Lung (tissue), 12 donors: Measurements from ENCODE around the gene TRIM65. TPM values are rescaled to one million over a fixed set of nuclear protein-coding genes. Genes with fewer than 3 reads are reported as not detected.

Source experiments
- ATAC-seq: fragments of 200-7000 bp; cut with Tn5 transposase; one replicate; pipeline ENCODE4 v1.9.1; 2020; ENCODE audit warnings: moderate number of reproducible peaks; ENCODE audit not compliant: insufficient read depth, low FRiP score
- DNase-seq, 3 donors: peaks; one replicate each; pipeline ENCODE4 v3.0.0-alpha.2; 2013 to 2017
- H3K27ac ChIP-seq, 2 donors: one replicate each; pipeline ENCODE4 v1.5.1; 2013; ENCODE audit warnings: mild to moderate bottlenecking in 2 of 2, moderate library complexity in 2 of 2, control low read depth in 1 of 2, inconsistent platforms in 1 of 2, low read depth in 1 of 2, low read length in 1 of 2
- H3K27me3 ChIP-seq, 3 donors: one replicate each; pipeline ENCODE4 v1.5.1; 2013; ENCODE audit warnings: low read length in 2 of 3; ENCODE audit not compliant: control insufficient read depth in 3 of 3, insufficient read depth in 3 of 3
- H3K36me3 ChIP-seq, 4 donors: one replicate each; pipeline ENCODE4 v1.5.1; 2013; ENCODE audit warnings: low read length in 4 of 4, mild to moderate bottlenecking in 1 of 4, moderate library complexity in 1 of 4; ENCODE audit not compliant: control insufficient read depth in 4 of 4, insufficient read depth in 4 of 4
- H3K4me1 ChIP-seq, 5 donors: one replicate each; pipeline ENCODE4 v1.5.1; 2013; ENCODE audit warnings: low read length in 5 of 5, mild to moderate bottlenecking in 2 of 5, moderate library complexity in 1 of 5; ENCODE audit not compliant: control insufficient read depth in 5 of 5, insufficient read depth in 5 of 5
- H3K4me3 ChIP-seq: one replicate; pipeline ENCODE4 v1.5.1; 2013; ENCODE audit warnings: mild to moderate bottlenecking, control low read depth, moderate library complexity
- H3K9ac ChIP-seq, 2 donors: one replicate each; pipeline ENCODE4 v1.5.1; 2013; ENCODE audit warnings: low read length in 2 of 2, control low read depth in 1 of 2; ENCODE audit not compliant: insufficient read depth in 1 of 2
- H3K9me3 ChIP-seq, 4 donors: one replicate each; pipeline ENCODE4 v1.5.1; 2013; ENCODE audit warnings: low read length in 3 of 4, mild to moderate bottlenecking in 1 of 4, moderate library complexity in 1 of 4; ENCODE audit not compliant: control insufficient read depth in 4 of 4, insufficient read depth in 3 of 4
- CTCF ChIP-seq: IDR thresholded peaks from 2 replicates; pipeline ENCODE4 v1.5.1; 2012; ENCODE audit warnings: mild to moderate bottlenecking; ENCODE audit errors: control extremely low read depth, extremely low read depth
- WGBS, 2 donors: extraction: QIAGEN DNeasy Blood & Tissue Kit; methylation state at CpG; one replicate each; pipeline ENCODE4 v1.1.7; 2013; 5-methylcytosine and 5-hydroxymethylcytosine counted together
- polyA plus RNA-seq, 2 donors: library from polyadenylated mRNA; stranded (reverse); fragments of 200-250 nt; gene quantifications; one replicate each; pipeline ENCODE4 v1.2.1, GENCODE V29; 2013
- total RNA-seq, 2 donors: library from RNA; depleted of rRNA in 1 of 2; stranded (reverse); fragments of >200 nt in 1 of 2; gene quantifications; one replicate each; pipeline ENCODE4 v1.2.1, GENCODE V29; 2014 to 2021
- donor health status: control.
- donor health status: control.
- donor health status: Bipolar disorder and iron deficiency.
- donor health status: healthy.
- donor health status: DM: yes; HTN: yes; CAD: no.

The TRIM65 gene
- total and polyA plus RNA-seq, 4 donors, result 12.7 to 32.9 (median 21.2) TPM

- H3K36me3 ChIP-seq, result peaks cover 0 to 52% (median 30%) of the 10 kb centered on the region in 4 donors
Measured at GRCh38 chr17:75846692-75847613, 49.8 kb downstream of the TRIM65 start.

GRCh38 chr17:75845933-75846691, 50.6 kb downstream of the TRIM65 start:
- WGBS, 2 donors, result 58 to 72% methylated on average over 22 of the region's 22 CpGs
- peak overlapping the region; percentile 0 to 89 for H3K27ac ChIP-seq
- no peaks in the 10 kb centered on the region for H3K27me3 ChIP-seq
- no peak for TF ChIP-seq CTCF
- H3K9me3 ChIP-seq, result no peaks in the 10 kb centered on the region
- no peak for DNase-seq
- peaks cover 0 to 49% (median 26%) of the 10 kb centered on the region in 4 donors for H3K36me3 ChIP-seq
- no peak overlapping the region for H3K4me3 ChIP-seq
- H3K4me1 ChIP-seq, result peaks cover 0 to 51% (median 38%) of the 10 kb centered on the region in 5 donors
- no peak overlapping the region for H3K9ac ChIP-seq
- no peak for ATAC-seq

More at GRCh38 chr17:75846692-75847613, 49.8 kb downstream of the TRIM65 start:
- Histone ChIP-seq H3K27ac (peak overlapping the region in 1 of 2 donors; percentile 71), H3K4me3 (no peak overlapping the region), H3K4me1 (peaks cover 0 to 51% (median 38%) of the 10 kb centered on the region in 5 donors), H3K27me3 (no peaks in the 10 kb centered on the region), H3K9me3 (no peaks in the 10 kb centered on the region), H3K9ac (no peak overlapping the region)
- no peak for DNase-seq
- 88 to 90% methylated on average over 34 of the region's 34 CpGs for WGBS, 2 donors
- ATAC-seq, result no peak
- TF ChIP-seq CTCF, result no peak

- Histone ChIP-seq H3K4me1 (peaks cover 0 to 51% (median 38%) of the 10 kb centered on the region in 5 donors), H3K4me3 (no peak overlapping the region), H3K9me3 (no peaks in the 10 kb centered on the region), H3K9ac (peak overlapping the region in 1 of 2 donors; percentile 46), H3K36me3 (peaks cover 0 to 47% (median 22%) of the 10 kb centered on the region in 4 donors), H3K27ac (peak overlapping the region; percentile 78 to 93), H3K27me3 (no peaks in the 10 kb centered on the region)
- TF ChIP-seq CTCF, result peak; percentile 50
- 22 to 30% methylated on average over 21 of the region's 21 CpGs for WGBS, 2 donors
- DNase-seq, result peak; percentile 66 to 79 (median 77)
- peak; percentile 66 for ATAC-seq
Measured at GRCh38 chr17:75845058-75845711, 51.6 kb downstream of the TRIM65 start.
